ENCODE results near the gene BPIFB3.

BPIFB3 gene

GRCh38 chr20:33030569-33030968 is 23.1 kb upstream of the BPIFB3 start:
- Histone ChIP-seq H3K27ac (ENCODE audit: poor library complexity, severe bottlenecking) (no peak overlapping the region), H3K36me3 (ENCODE audit: low read depth) (no peaks in the 10 kb centered on the region), H3K27me3 (ENCODE audit: insufficient read depth, poor library complexity, severe bottlenecking) (peaks cover 15% of the 10 kb centered on the region), H3K4me3 (ENCODE audit: severe bottlenecking) (no peak overlapping the region), H3K4me1 (ENCODE audit: insufficient read depth, poor library complexity, severe bottlenecking) (no peaks in the 10 kb centered on the region), H3K9me3 (ENCODE audit: severe bottlenecking) (no peaks in the 10 kb centered on the region)
- DNase-seq (ENCODE audit: low spot score) (no peak), ATAC-seq (ENCODE audit: low read depth) (no peak)
- TF ChIP-seq, protein P1, sequence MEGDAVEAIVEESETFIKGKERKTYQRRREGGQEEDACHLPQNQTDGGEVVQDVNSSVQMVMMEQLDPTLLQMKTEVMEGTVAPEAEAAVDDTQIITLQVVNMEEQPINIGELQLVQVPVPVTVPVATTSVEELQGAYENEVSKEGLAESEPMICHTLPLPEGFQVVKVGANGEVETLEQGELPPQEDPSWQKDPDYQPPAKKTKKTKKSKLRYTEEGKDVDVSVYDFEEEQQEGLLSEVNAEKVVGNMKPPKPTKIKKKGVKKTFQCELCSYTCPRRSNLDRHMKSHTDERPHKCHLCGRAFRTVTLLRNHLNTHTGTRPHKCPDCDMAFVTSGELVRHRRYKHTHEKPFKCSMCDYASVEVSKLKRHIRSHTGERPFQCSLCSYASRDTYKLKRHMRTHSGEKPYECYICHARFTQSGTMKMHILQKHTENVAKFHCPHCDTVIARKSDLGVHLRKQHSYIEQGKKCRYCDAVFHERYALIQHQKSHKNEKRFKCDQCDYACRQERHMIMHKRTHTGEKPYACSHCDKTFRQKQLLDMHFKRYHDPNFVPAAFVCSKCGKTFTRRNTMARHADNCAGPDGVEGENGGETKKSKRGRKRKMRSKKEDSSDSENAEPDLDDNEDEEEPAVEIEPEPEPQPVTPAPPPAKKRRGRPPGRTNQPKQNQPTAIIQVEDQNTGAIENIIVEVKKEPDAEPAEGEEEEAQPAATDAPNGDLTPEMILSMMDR (IDR thresholded peaks at IDR 0.05; ENCODE audit: poor library complexity, severe bottlenecking) = no peak

- H3K36me3 ChIP-seq (ENCODE audit: low read depth) = no peaks in the 10 kb centered on the region
- no peaks in the 10 kb centered on the region for H3K4me1 ChIP-seq (ENCODE audit: insufficient read depth, poor library complexity, severe bottlenecking)
- H3K9me3 ChIP-seq (ENCODE audit: severe bottlenecking) = no peaks in the 10 kb centered on the region
- no peak within 1 kb of the TSS for H3K27ac ChIP-seq (ENCODE audit: poor library complexity, severe bottlenecking)
- ATAC-seq (ENCODE audit: low read depth) (no peak), DNase-seq (ENCODE audit: low spot score) (no peak)
- H3K27me3 ChIP-seq (ENCODE audit: insufficient read depth, poor library complexity, severe bottlenecking) = peaks cover 15% of the 10 kb centered on the region
- TF ChIP-seq, protein P1 (IDR thresholded peaks at IDR 0.05; ENCODE audit: poor library complexity, severe bottlenecking) = no peak
- no peak within 1 kb of the TSS for H3K4me3 ChIP-seq (ENCODE audit: severe bottlenecking)
Measured at GRCh38 chr20:33031531-33031930, 22.2 kb upstream of the BPIFB3 start, which contains the start of gene BPIFB6. TSS of gene BPIFB6 (plus strand) at chr20:33031648. CDS start at chr20:33031648, 0 bp downstream.

DNA sequence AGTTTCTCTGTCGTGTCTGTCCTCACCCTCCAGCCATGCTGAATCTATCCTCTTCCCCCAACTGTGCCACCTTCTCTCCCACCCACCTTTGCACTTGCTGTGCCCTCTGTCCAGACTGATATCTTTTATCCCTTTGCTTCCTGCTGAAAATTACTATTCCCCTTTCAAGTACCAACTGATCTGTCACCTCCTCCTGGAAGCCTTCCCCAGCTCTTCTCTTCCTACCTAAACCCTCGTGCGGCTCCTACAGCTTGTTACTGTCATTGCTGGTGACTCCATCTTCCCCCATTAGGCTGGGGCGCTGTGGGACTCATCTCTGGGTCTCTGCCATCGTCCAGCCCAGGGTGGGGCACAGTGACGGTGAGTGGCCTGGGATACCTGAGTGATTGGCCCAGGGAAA is 21.1 kb upstream of the BPIFB3 start:
- ATAC-seq (ENCODE audit: low read depth) = no peak
- no peak overlapping the region for H3K4me3 ChIP-seq (ENCODE audit: severe bottlenecking)
- H3K27me3 ChIP-seq (ENCODE audit: insufficient read depth, poor library complexity, severe bottlenecking) = peaks cover 15% of the 10 kb centered on the region
- H3K27ac ChIP-seq (ENCODE audit: poor library complexity, severe bottlenecking) = no peak overlapping the region
- DNase-seq (ENCODE audit: low spot score) = no peak
- H3K36me3 ChIP-seq (ENCODE audit: low read depth) = no peaks in the 10 kb centered on the region
- H3K4me1 ChIP-seq (ENCODE audit: insufficient read depth, poor library complexity, severe bottlenecking) = no peaks in the 10 kb centered on the region
- H3K9me3 ChIP-seq (ENCODE audit: severe bottlenecking) = no peaks in the 10 kb centered on the region
- TF ChIP-seq, protein P1 (IDR thresholded peaks at IDR 0.05; ENCODE audit: poor library complexity, severe bottlenecking) = no peak

DNA sequence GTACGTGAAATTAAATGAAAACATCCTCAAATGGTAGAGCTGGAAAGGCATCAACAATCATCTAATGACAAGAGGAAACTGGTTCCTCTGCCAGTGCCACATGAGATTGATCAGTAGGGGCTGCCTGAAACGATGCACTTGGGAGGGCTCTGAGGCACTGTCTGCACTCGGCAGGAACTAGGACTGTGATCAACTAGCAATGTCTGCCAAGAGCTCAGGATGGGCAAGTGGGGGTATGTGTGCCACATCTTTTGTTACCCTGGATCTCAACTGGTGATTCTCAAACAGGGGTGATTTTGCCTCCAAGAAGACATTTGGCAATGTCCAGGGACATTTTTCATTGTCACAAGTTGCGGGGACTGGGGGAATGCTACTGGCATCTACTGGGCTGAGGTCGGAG is 20.3 kb upstream of the BPIFB3 start:
- H3K9me3 ChIP-seq (ENCODE audit: severe bottlenecking) = no peaks in the 10 kb centered on the region
- H3K27me3 ChIP-seq (ENCODE audit: insufficient read depth, poor library complexity, severe bottlenecking) = peaks cover 15% of the 10 kb centered on the region

DNA sequence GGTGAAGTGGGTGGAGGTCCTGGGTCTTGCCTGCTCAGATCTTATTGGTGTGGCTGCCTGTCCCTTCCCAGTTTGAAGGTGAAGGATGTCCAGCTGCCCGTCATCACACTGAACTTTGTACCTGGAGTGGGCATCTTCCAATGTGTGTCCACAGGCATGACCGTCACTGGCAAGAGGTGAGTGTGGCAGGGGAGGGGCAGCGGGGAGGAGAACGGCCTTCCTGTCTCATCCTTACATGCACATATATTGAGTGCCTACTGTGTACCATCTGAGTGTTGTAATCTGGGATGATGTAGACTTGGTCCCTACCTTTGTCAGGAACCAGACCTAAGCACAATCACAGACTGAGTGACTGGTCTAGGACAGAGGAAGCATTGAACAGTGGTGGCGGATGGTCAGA is 19.6 kb upstream of the BPIFB3 start:
- ATAC-seq (ENCODE audit: low read depth) (no peak), DNase-seq (ENCODE audit: low spot score) (no peak)
- Histone ChIP-seq H3K36me3 (ENCODE audit: low read depth) (no peaks in the 10 kb centered on the region), H3K9me3 (ENCODE audit: severe bottlenecking) (no peaks in the 10 kb centered on the region), H3K27me3 (ENCODE audit: insufficient read depth, poor library complexity, severe bottlenecking) (peaks cover 12% of the 10 kb centered on the region), H3K4me3 (ENCODE audit: severe bottlenecking) (no peak overlapping the region), H3K4me1 (ENCODE audit: insufficient read depth, poor library complexity, severe bottlenecking) (no peaks in the 10 kb centered on the region), H3K27ac (ENCODE audit: poor library complexity, severe bottlenecking) (no peak overlapping the region)
- TF ChIP-seq, protein P1 (IDR thresholded peaks at IDR 0.05; ENCODE audit: poor library complexity, severe bottlenecking) = no peak

More for the DNA sequence above, 20.3 kb upstream of the BPIFB3 start:
- DNase-seq (ENCODE audit: low spot score) (no peak), ATAC-seq (ENCODE audit: low read depth) (no peak)
- no peak overlapping the region for H3K27ac ChIP-seq (ENCODE audit: poor library complexity, severe bottlenecking)
- H3K4me3 ChIP-seq (ENCODE audit: severe bottlenecking) = no peak overlapping the region
- H3K4me1 ChIP-seq (ENCODE audit: insufficient read depth, poor library complexity, severe bottlenecking) = no peaks in the 10 kb centered on the region
- TF ChIP-seq, protein P1 (IDR thresholded peaks at IDR 0.05; ENCODE audit: poor library complexity, severe bottlenecking) = no peak
- H3K36me3 ChIP-seq (ENCODE audit: low read depth) = no peaks in the 10 kb centered on the region
